ENCODE measurements around the gene TRUB2. TPM values are rescaled to one million over a fixed set of nuclear protein-coding genes. Genes with fewer than 3 reads are reported as not detected.

Gene TRUB2
- total and polyA plus RNA-seq, 2 of the 13 experiments (the other 11 are each of a cell fraction or from before 2014, with no cell fraction given): 22.3 to 41.2 TPM

GRCh38 chr9:128339761-128340690 is 17.8 kb upstream of the TRUB2 start, which contains the start of gene SLC27A4 (continued):
- peak; percentile 41; the same call in 1 of the 2 replicates for TF ChIP-seq ZNF574 (CRISPR knock-in tag; IDR thresholded peaks at IDR 0.05)
- peak; percentile 72 for TF ChIP-seq ASH2L (IDR thresholded peaks at IDR 0.05; ENCODE audit: insufficient read length, low read depth, low read length)
- TF ChIP-seq HIVEP1 (CRISPR knock-in tag; IDR thresholded peaks at IDR 0.05): peak; percentile 74
- TF ChIP-seq TARDBP (CRISPR knock-in tag; IDR thresholded peaks at IDR 0.05): peak; percentile 41; the same call in 1 of the 2 replicates
- no peak; the same call in 1 of the 2 replicates for TF ChIP-seq CREB1 (IDR thresholded peaks at IDR 0.05)
- TF ChIP-seq CREB1 (CRISPR knock-in tag; IDR thresholded peaks at IDR 0.05): peak; percentile 54
- TF ChIP-seq BCL6 (CRISPR knock-in tag; IDR thresholded peaks at IDR 0.05): peak; percentile 12; the same call in 1 of the 2 replicates
- TF ChIP-seq HDAC1 (CRISPR knock-in tag; IDR thresholded peaks at IDR 0.05): peak; percentile 61; the same call in 1 of the 2 replicates
- TF ChIP-seq ZNF781 (CRISPR knock-in tag; IDR thresholded peaks at IDR 0.05; ENCODE audit: borderline replicate concordance, not compliant biosample characterization): peak; percentile 31
- TF ChIP-seq MED13 (CRISPR knock-in tag; IDR thresholded peaks at IDR 0.05): 0 out of 2 replicates have a peak, but pooled peaks have one; percentile 20
- peak; percentile 94 for TF ChIP-seq ZMYM3 (CRISPR knock-in tag; IDR thresholded peaks at IDR 0.05)
- TF ChIP-seq RARA (CRISPR knock-in tag; IDR thresholded peaks at IDR 0.05): 0 out of 2 replicates have a peak, but pooled peaks have one; percentile 7
- TF ChIP-seq, protein P1, sequence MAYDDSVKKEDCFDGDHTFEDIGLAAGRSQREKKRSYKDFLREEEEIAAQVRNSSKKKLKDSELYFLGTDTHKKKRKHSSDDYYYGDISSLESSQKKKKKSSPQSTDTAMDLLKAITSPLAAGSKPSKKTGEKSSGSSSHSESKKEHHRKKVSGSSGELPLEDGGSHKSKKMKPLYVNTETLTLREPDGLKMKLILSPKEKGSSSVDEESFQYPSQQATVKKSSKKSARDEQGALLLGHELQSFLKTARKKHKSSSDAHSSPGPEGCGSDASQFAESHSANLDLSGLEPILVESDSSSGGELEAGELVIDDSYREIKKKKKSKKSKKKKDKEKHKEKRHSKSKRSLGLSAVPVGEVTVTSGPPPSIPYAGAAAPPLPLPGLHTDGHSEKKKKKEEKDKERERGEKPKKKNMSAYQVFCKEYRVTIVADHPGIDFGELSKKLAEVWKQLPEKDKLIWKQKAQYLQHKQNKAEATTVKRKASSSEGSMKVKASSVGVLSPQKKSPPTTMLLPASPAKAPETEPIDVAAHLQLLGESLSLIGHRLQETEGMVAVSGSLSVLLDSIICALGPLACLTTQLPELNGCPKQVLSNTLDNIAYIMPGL (CRISPR knock-in tag; IDR thresholded peaks at IDR 0.05; ENCODE audit: borderline replicate concordance in 1 of 2, low read depth in 1 of 2): peak; percentile 78 to 79; a peak in 2 of 4 replicates
- peak; percentile 75; the same call in 1 of the 2 replicates for TF ChIP-seq ZNF605 (CRISPR knock-in tag; IDR thresholded peaks at IDR 0.05)
- 0 out of 2 replicates have a peak, but pooled peaks have one; percentile 65 for TF ChIP-seq MEF2D (CRISPR knock-in tag; IDR thresholded peaks at IDR 0.05)
- TF ChIP-seq GATAD1 (CRISPR knock-in tag; IDR thresholded peaks at IDR 0.05): peak; percentile 47; the same call in 1 of the 2 replicates
- TF ChIP-seq GFI1 (CRISPR knock-in tag; IDR thresholded peaks at IDR 0.05; ENCODE audit: borderline replicate concordance): 0 out of 2 replicates have a peak, but pooled peaks have one; percentile 42
- peak; percentile 59; the same call in 1 of the 2 replicates for TF ChIP-seq ZNF709 (CRISPR knock-in tag; IDR thresholded peaks at IDR 0.05)
- peak; percentile 21 for TF ChIP-seq CBX1 (IDR thresholded peaks at IDR 0.05; ENCODE audit: low read depth)
- peak; percentile 62; the same call in 1 of the 2 replicates for TF ChIP-seq ZNF543 (CRISPR knock-in tag; IDR thresholded peaks at IDR 0.05)
- TF ChIP-seq SIN3A (IDR thresholded peaks at IDR 0.05; ENCODE audit: borderline replicate concordance, low read depth, low read length): peak; percentile 76; the same call in 1 of the 2 replicates
- TF ChIP-seq ZBTB49 (CRISPR knock-in tag; IDR thresholded peaks at IDR 0.05; ENCODE audit: borderline replicate concordance): peak; percentile 57; the same call in 1 of the 2 replicates
